GM21423 (cell line): Measurements from ENCODE around the gene PEX26.

Source experiments
- ATAC-seq: cut with Tn5 transposase; IDR thresholded peaks from one replicate; pipeline ENCODE4 v1.9.1; 2021; ENCODE audit warnings: mild to moderate bottlenecking, moderate library complexity; ENCODE audit not compliant: unreplicated experiment

PEX26 gene

GRCh38 chr22:18152519-18152918 lies 74.7 kb downstream of the PEX26 start:
- no peak for ATAC-seq

GRCh38 chr22:18154821-18155390 lies 77.1 kb downstream of the PEX26 start:
- no peak for ATAC-seq
